Peyer's patch (tissue), 4 donors: ENCODE measurements around the gene ULK3. TPM values are rescaled to one million over a fixed set of nuclear protein-coding genes. Genes with fewer than 3 reads are reported as not detected.

Experiments
- DNase-seq, 3 donors: peaks; one replicate each; pipeline ENCODE4 v3.0.0-alpha.2; 2017 to 2019
- H3K27ac ChIP-seq, 4 donors: fragments of 200-600 bp; sonication (generic); one replicate each; pipeline ENCODE4 v1.5.1; 2016 to 2019
- H3K27me3 ChIP-seq, 2 donors: fragments of 200-600 bp; sonication (generic); one replicate each; pipeline ENCODE4 v1.5.1; 2019
- H3K36me3 ChIP-seq, 3 donors: fragments of 200-600 bp; sonication (generic); one replicate each; pipeline ENCODE4 v1.5.1; 2016 to 2019
- H3K4me1 ChIP-seq, 4 donors: fragments of 200-600 bp; sonication (generic); one replicate each; pipeline ENCODE4 v1.5.1; 2016 to 2019
- H3K4me3 ChIP-seq, 4 donors: fragments of 200-600 bp; sonication (generic); 1 replicate in 3 of 4; 2 replicates in 1 of 4; pipeline ENCODE4 v1.5.1; 2016 to 2019; ENCODE audit warnings: mild to moderate bottlenecking in 1 of 4
- H3K9me3 ChIP-seq, 4 donors: fragments of 200-600 bp; sonication (generic); one replicate each; pipeline ENCODE4 v1.5.1; 2016 to 2019; ENCODE audit warnings: mild to moderate bottlenecking in 1 of 4
- CTCF ChIP-seq, 6 experiments: fragments of 450-650 bp in 4 of 6; fragments of 200-600 bp in 2 of 6; sonication (generic) in 1 of 6; IDR thresholded peaks; one replicate each; pipeline ENCODE4 v1.5.1; 2017 to 2019; ENCODE audit warnings: antibody characterized with exemption in 6 of 6, mild to moderate bottlenecking in 3 of 6, moderate library complexity in 1 of 6
- POLR2A ChIP-seq, 2 donors: fragments of 450-650 bp; IDR thresholded peaks; one replicate each; pipeline ENCODE4 v1.5.1; 2017; ENCODE audit warnings: antibody characterized with exemption in 2 of 2, mild to moderate bottlenecking in 2 of 2, moderate library complexity in 2 of 2
- small RNA-seq, 2 donors: library from RNA; depleted of rRNA; stranded (forward); fragments of <200 nt; gene quantifications; one replicate each; pipeline ENCODE3, GENCODE V24; 2016
- total RNA-seq, 4 donors: library from RNA; depleted of rRNA; stranded (reverse); fragments of >200 nt; gene quantifications; one replicate each; pipeline ENCODE4 v1.1.0, GENCODE V29; 2016

Gene ULK3
- total RNA-seq, 4 donors from 2014 or later: 194 to 508 (median 288) TPM

- H3K4me1 ChIP-seq: peaks cover 23 to 88% (median 54%) of the 10 kb centered on the region in 4 donors
- TF ChIP-seq POLR2A (IDR thresholded peaks at IDR 0.05): no peak
- no peak for TF ChIP-seq CTCF (IDR thresholded peaks at IDR 0.05)
- peak in 1 of 3 donors; percentile 51 for DNase-seq
- no peaks in the 10 kb centered on the region for H3K36me3 ChIP-seq
- H3K27me3 ChIP-seq: no peaks in the 10 kb centered on the region
- peak overlapping the region; percentile 84 to 97 (median 88) for H3K27ac ChIP-seq
- H3K4me3 ChIP-seq: peak overlapping the region in 3 of 4 donors; percentile 8 to 92 (median 10)
- H3K9me3 ChIP-seq: no peaks in the 10 kb centered on the region
Measured at GRCh38 chr15:74786551-74787165, 56.3 kb downstream of the ULK3 start.

Small RNA genes within 50 kb of the gene (small RNA-seq; reads per million reads assigned to genes)
- gene CPLX3 (0 reads per million in 2 donors), gene MIR4513 (0 reads per million in 2 donors), gene MIR6882 (0 to 0.51 reads per million in 2 donors)

Other genes starting within 250 kb of the ULK3 start
- 100 to 1,000 TPM; 123 to 361 (median 213) TPM for gene CLK3, start 227.3 kb downstream of the ULK3 start, total RNA-seq
- 10 to 100 TPM; 23.5 to 43.7 (median 32.2) TPM for gene EDC3, start 147.1 kb downstream of the ULK3 start, total RNA-seq
- gene CYP1A1, start 117.6 kb downstream of the ULK3 start, total RNA-seq: 1 to 10 TPM in 1 of 4 donors, under 1 TPM in 1, not detected in 2; 0.70 to 3.3 TPM
- gene CYP1A2, start 94.3 kb downstream of the ULK3 start, total RNA-seq: not detected
- gene CSK, start 61.1 kb downstream of the ULK3 start, total RNA-seq: 100 to 1,000 TPM in 1 of 4 donors, 10 to 100 TPM in 3; 53.8 to 122 (median 66.2) TPM
- not detected for gene LMAN1L, start 30.3 kb downstream of the ULK3 start, total RNA-seq
- gene CPLX3, start 16.5 kb downstream of the ULK3 start, total RNA-seq: not detected
- 100 to 1,000 TPM in 3 of 4 donors, 10 to 100 TPM in 1; 60.2 to 206 (median 151) TPM for gene SCAMP2, start 30.2 kb upstream of the ULK3 start, total RNA-seq
- gene MPI, start 46.9 kb upstream of the ULK3 start, total RNA-seq: 100 to 1,000 TPM in 3 of 4 donors, 10 to 100 TPM in 1; 52.0 to 221 (median 174) TPM
- 10 to 100 TPM; 48.7 to 76.5 (median 57.6) TPM for gene FAM219B, start 63.7 kb upstream of the ULK3 start, total RNA-seq
- gene COX5A, start 94.9 kb upstream of the ULK3 start, total RNA-seq: 100 to 1,000 TPM in 3 of 4 donors, 10 to 100 TPM in 1; 59.4 to 326 (median 195) TPM
- gene RPP25, start 113.6 kb upstream of the ULK3 start, total RNA-seq: 10 to 100 TPM in 2 of 4 donors, 1 to 10 TPM in 2; 7.4 to 15.3 (median 9.5) TPM
- gene SCAMP5, start 152.4 kb upstream of the ULK3 start, total RNA-seq: 10 to 100 TPM in 3 of 4 donors, 1 to 10 TPM in 1; 5.0 to 78.1 (median 53.4) TPM
- 10 to 100 TPM in 3 of 4 donors, 1 to 10 TPM in 1; 8.4 to 63.5 (median 20.5) TPM for gene PPCDC, start 180.4 kb upstream of the ULK3 start, total RNA-seq